ENCODE results near the gene MKI67.

The MKI67 gene

GRCh38 chr10:128050121-128050516 lies 76.1 kb downstream of the MKI67 start:
- H3K4me1 Mint-ChIP-seq, result peaks cover 64% of the 10 kb centered on the region
- no peaks in the 10 kb centered on the region for H3K27me3 Mint-ChIP-seq
- H3K27ac Mint-ChIP-seq, result no peak overlapping the region
- no peaks in the 10 kb centered on the region for H3K9me3 Mint-ChIP-seq
- H3K36me3 Mint-ChIP-seq, result peaks cover 47% of the 10 kb centered on the region
- peak overlapping the region; percentile 25 for H3K4me3 Mint-ChIP-seq
- CTCF ChIA-PET, result interaction anchor here (3.3 kb wide), 1 partner anchor 12 kb away, joined by 13 read pairs; no protein-coding TSS in a partner anchor
- DNase-seq, result no peak

DNA sequence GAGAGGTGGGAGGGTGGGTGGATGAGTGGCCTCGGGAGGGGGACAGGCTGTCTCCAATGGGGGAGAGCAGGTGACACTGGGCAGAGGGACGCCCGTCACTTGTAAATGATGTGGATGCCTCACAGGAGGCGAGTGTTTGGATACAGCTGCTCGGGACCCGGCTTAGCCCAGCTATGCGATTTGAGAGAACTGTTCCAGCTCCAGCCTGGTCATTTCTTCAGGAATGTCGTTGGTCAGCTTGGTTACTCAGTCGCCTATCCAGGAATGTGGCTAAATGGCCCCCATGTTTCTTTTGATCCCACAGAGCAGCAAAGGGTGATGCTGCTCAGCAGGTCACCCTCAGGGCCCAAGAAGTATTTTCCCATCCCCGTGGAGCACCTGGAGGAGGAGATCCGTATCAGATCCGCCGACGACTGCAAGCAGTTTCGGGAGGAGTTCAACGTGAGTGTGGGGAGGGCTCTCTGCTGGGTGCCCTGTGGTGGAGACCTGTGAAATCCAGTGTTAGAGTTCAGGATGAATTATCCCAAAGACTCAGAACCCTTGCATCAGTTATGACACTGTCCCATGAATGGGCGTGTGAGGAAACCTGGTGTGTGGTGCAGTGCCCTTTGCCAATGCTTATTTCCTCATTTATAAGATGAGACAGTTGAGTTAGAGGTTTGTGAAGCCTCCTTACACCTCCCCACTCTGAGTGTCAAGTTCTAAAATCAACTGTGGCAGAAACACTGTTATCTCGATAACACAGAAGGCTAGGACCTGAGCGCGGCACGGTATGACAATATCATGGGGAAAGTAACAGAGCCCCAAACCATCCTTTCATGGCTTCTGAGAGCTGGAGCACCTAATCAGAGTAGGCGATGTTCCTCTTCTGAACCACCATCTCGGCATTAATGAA lies 76.8 kb downstream of the MKI67 start:
- H3K4me3 Mint-ChIP-seq, result peak overlapping the region; percentile 81
- no peaks in the 10 kb centered on the region for H3K27me3 Mint-ChIP-seq
- no peaks in the 10 kb centered on the region for H3K9me3 Mint-ChIP-seq
- H3K4me1 Mint-ChIP-seq, result peaks cover 66% of the 10 kb centered on the region
- no peak for DNase-seq
- CTCF ChIA-PET, result interaction anchor here (1.5 to 4.8 kb wide), 4 partner anchors 10 to 20 kb away, joined by 8 to 37 read pairs (median 30); no protein-coding TSS in a partner anchor
- peaks cover 42% of the 10 kb centered on the region for H3K36me3 Mint-ChIP-seq
- peak overlapping the region; percentile 97 for H3K27ac Mint-ChIP-seq

DNA sequence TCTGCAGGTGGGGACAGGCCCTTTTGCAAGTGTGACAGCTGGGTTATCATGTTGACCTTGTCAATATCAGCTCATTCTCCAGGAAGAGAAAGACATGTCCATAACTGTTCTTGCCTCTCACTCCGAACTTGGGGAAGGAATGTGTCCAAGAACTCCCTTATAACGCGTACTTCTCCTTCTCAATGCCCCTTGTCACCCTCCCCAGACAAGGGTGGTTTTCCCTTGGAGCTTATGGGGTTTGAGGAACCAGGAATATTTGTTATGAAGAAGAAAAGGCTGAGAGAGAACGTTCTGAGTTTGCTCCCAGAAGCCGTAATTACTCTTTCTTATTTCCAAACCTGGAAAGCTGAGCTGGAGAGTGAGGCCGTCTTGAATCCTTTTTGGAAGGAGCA lies 77.4 kb downstream of the MKI67 start:
- H3K36me3 Mint-ChIP-seq, result peaks cover 39% of the 10 kb centered on the region

DNA sequence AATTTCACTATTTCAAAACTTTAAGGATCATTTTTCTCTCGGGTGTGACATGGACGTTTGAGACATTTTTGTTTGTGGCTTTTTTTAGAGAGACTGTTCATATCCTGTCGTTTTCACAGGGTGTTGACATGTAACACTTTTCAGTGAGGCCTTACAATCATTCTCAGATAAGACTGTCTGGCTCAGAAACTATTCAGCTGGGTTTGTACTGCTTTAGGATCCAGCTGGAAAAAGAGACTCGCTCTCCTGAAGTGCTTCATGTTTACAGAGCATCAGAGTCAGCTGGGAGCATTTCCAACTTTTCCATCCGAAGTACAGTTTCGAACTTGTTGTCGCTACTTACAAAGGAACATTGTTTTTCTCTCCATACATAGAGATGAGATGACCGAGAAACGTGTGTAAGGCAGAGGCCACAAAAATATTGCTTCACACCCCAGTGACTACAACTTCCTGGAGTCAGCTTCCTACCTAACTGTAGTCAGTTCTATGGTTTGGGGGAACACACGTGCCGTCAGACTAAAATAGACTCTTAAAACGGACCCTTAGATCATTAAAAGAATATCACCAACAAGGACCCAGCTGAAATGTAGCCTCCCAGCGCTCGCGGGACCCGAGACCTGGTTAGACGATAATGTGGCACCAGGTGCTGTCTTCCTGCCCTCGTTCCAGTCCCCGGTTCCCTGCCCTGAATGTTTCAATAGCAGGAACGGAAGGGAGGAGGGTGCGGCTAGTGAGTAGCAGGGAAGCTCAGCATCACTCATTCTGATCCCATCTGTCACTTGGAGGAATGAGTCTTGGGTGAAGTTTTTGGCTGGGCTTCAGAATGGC lies 78.0 kb downstream of the MKI67 start:
- Mint-ChIP-seq H3K27ac (peak overlapping the region; percentile 97), H3K27me3 (no peaks in the 10 kb centered on the region), H3K36me3 (peaks cover 38% of the 10 kb centered on the region), H3K4me1 (peaks cover 66% of the 10 kb centered on the region), H3K4me3 (peak overlapping the region; percentile 81), H3K9me3 (no peaks in the 10 kb centered on the region)
- CTCF ChIA-PET, result interaction anchor here (0.9 to 4.8 kb wide), 7 partner anchors 11 to 39 kb away, joined by 3 to 37 read pairs (median 8); no protein-coding TSS in a partner anchor
- peak; percentile 47 for DNase-seq

More for the DNA sequence above, 77.4 kb downstream of the MKI67 start:
- CTCF ChIA-PET, result interaction anchor here (1.5 to 4.8 kb wide), 4 partner anchors 11 to 20 kb away, joined by 8 to 37 read pairs (median 30); no protein-coding TSS in a partner anchor
- H3K27me3 Mint-ChIP-seq, result no peaks in the 10 kb centered on the region
- H3K4me1 Mint-ChIP-seq, result peaks cover 66% of the 10 kb centered on the region
- H3K4me3 Mint-ChIP-seq, result peak overlapping the region; percentile 81
- no peak for DNase-seq
- H3K9me3 Mint-ChIP-seq, result no peaks in the 10 kb centered on the region
- peak overlapping the region; percentile 97 for H3K27ac Mint-ChIP-seq

- H3K4me3 Mint-ChIP-seq, result peak overlapping the region; percentile 81
- H3K27ac Mint-ChIP-seq, result peak overlapping the region; percentile 97
- H3K9me3 Mint-ChIP-seq, result no peaks in the 10 kb centered on the region
- DNase-seq, result peak; percentile 93
- peaks cover 1% of the 10 kb centered on the region for H3K27me3 Mint-ChIP-seq
- peaks cover 66% of the 10 kb centered on the region for H3K4me1 Mint-ChIP-seq
- H3K36me3 Mint-ChIP-seq, result peaks cover 34% of the 10 kb centered on the region
- CTCF ChIA-PET, result interaction anchor here (0.8 to 4.8 kb wide), 9 partner anchors 11 to 1169 kb away, joined by 3 to 37 read pairs (median 8); partner anchors contain the start of gene PTPRE
These were observed 78.9 kb downstream of the MKI67 start for GRCh38 chr10:128047351-128047750.

DNA sequence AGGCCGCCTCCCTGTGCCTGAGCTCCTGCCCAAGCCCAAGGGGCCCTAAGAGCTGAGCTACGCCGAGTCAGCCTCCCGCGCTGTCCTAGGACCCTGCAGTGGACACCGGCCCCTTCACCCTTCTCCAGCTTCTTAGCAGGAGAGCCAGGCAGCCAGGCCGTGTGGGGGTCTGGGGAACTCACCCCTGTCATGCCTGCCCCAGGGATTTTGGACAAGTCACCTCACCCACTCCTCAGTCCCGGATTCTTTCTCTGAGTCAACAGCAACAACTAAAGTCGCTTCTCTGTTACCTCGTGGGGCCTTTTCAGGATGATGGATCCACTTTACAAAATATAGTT lies 79.3 kb downstream of the MKI67 start:
- Mint-ChIP-seq H3K27me3 (peaks cover 6% of the 10 kb centered on the region), H3K27ac (peak overlapping the region; percentile 97), H3K4me1 (peaks cover 62% of the 10 kb centered on the region), H3K9me3 (no peaks in the 10 kb centered on the region), H3K36me3 (peaks cover 29% of the 10 kb centered on the region), H3K4me3 (peak overlapping the region; percentile 81)
- no peak for DNase-seq
- CTCF ChIA-PET, result interaction anchor here (0.8 to 4.8 kb wide), 7 partner anchors 11 to 1169 kb away, joined by 3 to 37 read pairs (median 8); partner anchors contain the start of gene PTPRE
